Measurements from ENCODE around the gene MED22.
"Not testable (repeated sequence)": the region's sequence is repeated elsewhere in the genome, so short reads cannot be mapped to it uniquely, and the experiment has no call there.

Gene MED22

GRCh38 chr9:133354766-133355165 lies 6.8 kb upstream of the MED22 start:
- DNase-seq, result no peak

GRCh38 chr9:133353548-133353947 lies 5.6 kb upstream of the MED22 start:
- DNase-seq, result no peak

- no peak for DNase-seq
Observed at GRCh38 chr9:133352635-133353340, 4.9 kb upstream of the MED22 start.

GRCh38 chr9:133351908-133352634 lies 4.1 kb upstream of the MED22 start:
- DNase-seq, result peak in 1 of 2 experiments; percentile 51

- DNase-seq, result no peak
Observed at GRCh38 chr9:133351526-133351907, 3.6 kb upstream of the MED22 start.

GRCh38 chr9:133349965-133350616 lies 2.2 kb upstream of the MED22 start:
- DNase-seq, result no peak

- no peak for DNase-seq
Observed at GRCh38 chr9:133348718-133349573, 1.0 kb upstream of the MED22 start.

GRCh38 chr9:133347515-133347984 lies 381 bp downstream of the MED22 start:
- DNase-seq, result peak in 1 of 2 experiments; percentile 30

- DNase-seq, result no peak
Observed at GRCh38 chr9:133346021-133346785, 1.7 kb downstream of the MED22 start.

GRCh38 chr9:133345596-133345995 lies 2.3 kb downstream of the MED22 start:
- no peak for DNase-seq

GRCh38 chr9:133344979-133345378 lies 3.0 kb downstream of the MED22 start:
- no peak for DNase-seq

- DNase-seq, result no peak
Observed at GRCh38 chr9:133344071-133344470, 3.9 kb downstream of the MED22 start.

GRCh38 chr9:133342570-133342969 lies 5.4 kb downstream of the MED22 start:
- no peak for DNase-seq

GRCh38 chr9:133342069-133342406 lies 5.9 kb downstream of the MED22 start:
- peak in 1 of 2 experiments; percentile 31 for DNase-seq

GRCh38 chr9:133341369-133342068 lies 6.4 kb downstream of the MED22 start:
- DNase-seq, result no peak

GRCh38 chr9:133340916-133341315 lies 7.0 kb downstream of the MED22 start:
- DNase-seq, result no peak

GRCh38 chr9:133340256-133340655 lies 7.7 kb downstream of the MED22 start:
- no peak for DNase-seq

- no peak for DNase-seq
Observed at GRCh38 chr9:133339641-133340040, 8.3 kb downstream of the MED22 start.

- peak; percentile 55 to 90 for DNase-seq
Observed at GRCh38 chr9:133335924-133336811, 11.8 kb downstream of the MED22 start, which contains the start of gene SURF6. SURF6 (minus strand) TSS chr9:133336188; CDS start chr9:133336132, 56 bp downstream.

GRCh38 chr9:133334888-133335287 lies 13.0 kb downstream of the MED22 start:
- not testable (repeated sequence) for DNase-seq

All from NCI-H526 (cell line).